ENCODE results near the gene TRIM44.
"Not testable (repeated sequence)": the region's sequence is repeated elsewhere in the genome, so short reads cannot be mapped to it uniquely, and the experiment has no call there.

The TRIM44 gene

DNA sequence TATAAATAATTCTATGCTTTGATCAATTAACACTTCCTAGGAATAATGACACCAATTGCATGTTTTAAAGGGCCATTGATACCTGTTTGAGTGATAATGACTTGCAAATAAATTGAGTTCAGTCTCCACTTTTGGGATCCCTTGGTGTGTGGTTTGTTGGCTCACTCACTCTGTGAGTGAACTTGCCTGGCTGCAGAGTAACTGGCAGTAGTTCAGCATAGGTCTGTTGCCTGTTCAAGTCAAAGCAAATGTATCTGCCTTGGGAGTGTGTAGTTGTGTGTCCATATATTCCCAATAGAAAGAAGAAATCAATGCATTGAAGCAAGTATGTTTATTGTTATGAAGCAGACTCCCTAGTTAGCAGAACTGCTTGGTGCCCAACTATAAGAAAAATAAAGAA is 49.3 kb downstream of the TRIM44 start:
- peaks cover 7 to 19% (median 13%) of the 10 kb centered on the region in 10 experiments; a peak in 18 of 20 replicates for H3K4me1 ChIP-seq
- H3K9ac ChIP-seq = no peak overlapping the region
- no peak overlapping the region for H3K27ac ChIP-seq
- no peaks in the 10 kb centered on the region for H3K27me3 ChIP-seq
- H3K4me2 ChIP-seq = no peak overlapping the region
- H3K36me3 ChIP-seq = peaks cover 0 to 43% (median 24%) of the 10 kb centered on the region in 11 experiments; a peak in 17 of 22 replicates
- no peak for TF ChIP-seq Cebpa-rat (IDR thresholded peaks at IDR 0.05)
- no peak overlapping the region for H3K4me3 ChIP-seq
- H3K9me3 ChIP-seq (replicated peaks in 1 of 11) = peaks cover 26 to 41% (median 31%) of the 10 kb centered on the region in 11 experiments
- peaks cover 0 to 65% (median 9%) of the 10 kb centered on the region in 11 experiments; a peak in 10 of 22 replicates for H4K20me1 ChIP-seq

DNA sequence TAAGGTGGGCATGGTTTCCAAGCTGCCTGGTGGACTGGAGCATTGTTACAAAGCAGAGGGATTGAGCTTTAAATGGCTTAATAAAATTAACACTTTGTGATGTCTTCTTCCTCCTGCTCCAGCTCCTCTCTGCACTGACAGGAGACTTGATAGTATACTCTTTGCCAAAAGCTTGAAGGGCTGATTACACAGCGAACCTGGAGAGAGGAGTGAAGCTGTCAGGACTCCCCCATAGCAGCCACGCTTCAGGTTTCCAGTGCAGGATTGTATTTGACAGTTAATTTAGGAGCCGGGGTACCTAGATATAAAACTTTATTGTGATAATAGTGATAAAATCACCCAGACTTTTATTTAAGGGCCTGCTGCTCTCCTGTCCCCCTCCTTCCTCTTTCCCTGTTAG is 50.0 kb downstream of the TRIM44 start:
- Histone ChIP-seq H3K4me1 (peaks cover 7 to 19% (median 13%) of the 10 kb centered on the region in 10 experiments; a peak in 18 of 20 replicates), H3K9ac (no peak overlapping the region), H3K4me2 (no peak overlapping the region), H3K4me3 (no peak overlapping the region), H3K9me3 (replicated peaks in 1 of 11) (peaks cover 26 to 42% (median 30%) of the 10 kb centered on the region in 11 experiments), H3K36me3 (peaks cover 0 to 43% (median 24%) of the 10 kb centered on the region in 11 experiments; a peak in 17 of 22 replicates), H3K27ac (no peak overlapping the region), H4K20me1 (peaks cover 0 to 71% (median 9%) of the 10 kb centered on the region in 11 experiments; a peak in 10 of 22 replicates), H3K27me3 (no peaks in the 10 kb centered on the region)
- no peak for TF ChIP-seq Cebpa-rat (IDR thresholded peaks at IDR 0.05)

DNA sequence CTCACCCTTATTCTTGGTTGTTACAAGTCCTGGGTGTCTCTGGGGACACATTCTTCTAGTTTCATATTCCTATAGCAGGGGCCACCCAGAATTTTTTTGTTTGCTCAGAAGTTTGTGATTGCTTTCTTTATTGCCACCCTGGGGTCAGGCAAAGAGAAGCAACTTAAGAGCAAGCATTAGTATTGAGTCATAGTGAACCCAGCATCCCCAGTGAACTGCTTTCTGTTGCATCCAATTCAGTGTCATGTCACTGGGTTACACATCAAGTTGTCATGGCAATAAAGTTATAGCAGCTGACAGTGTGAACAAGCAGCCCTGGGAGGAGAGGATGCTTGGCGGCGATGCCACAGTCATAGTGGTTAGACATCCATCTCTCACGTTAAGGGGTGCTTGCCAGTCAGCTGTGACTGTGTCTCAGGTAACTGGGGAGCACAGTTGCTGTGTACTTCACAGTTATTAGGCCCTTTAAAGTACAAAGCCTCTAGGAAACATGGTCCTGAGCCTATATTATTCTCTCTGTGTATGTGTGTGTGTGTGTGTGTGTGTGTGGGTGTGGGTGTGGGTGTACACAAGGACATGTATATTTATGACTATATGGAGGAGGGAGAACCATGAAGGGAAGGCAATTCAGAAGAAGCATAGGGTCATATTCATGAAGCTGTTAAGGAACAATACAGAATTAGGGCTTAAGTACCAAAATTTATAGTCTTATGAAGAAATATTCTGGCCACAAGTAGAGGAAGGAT is 52.5 kb downstream of the TRIM44 start:
- Histone ChIP-seq H4K20me1 (peaks cover 0 to 87% (median 15%) of the 10 kb centered on the region in 11 experiments; a peak in 10 of 22 replicates), H3K9me3 (replicated peaks in 1 of 11) (peaks cover 26 to 42% (median 31%) of the 10 kb centered on the region in 11 experiments), H3K27ac (no peak overlapping the region), H3K36me3 (peaks cover 0 to 51% (median 28%) of the 10 kb centered on the region in 11 experiments; a peak in 18 of 22 replicates), H3K4me1 (peaks cover 7 to 19% (median 13%) of the 10 kb centered on the region in 10 experiments; a peak in 18 of 20 replicates), H3K4me2 (peak overlapping the region in 8 of 11 experiments; percentile 3 to 47 (median 36); a peak in 8 of 22 replicates), H3K4me3 (no peak overlapping the region), H3K27me3 (no peaks in the 10 kb centered on the region), H3K9ac (no peak overlapping the region)
- TF ChIP-seq Cebpa-rat (IDR thresholded peaks at IDR 0.05) = no peak

- H3K27ac ChIP-seq, H3K27me3 ChIP-seq, H3K4me3 ChIP-seq, H3K9ac ChIP-seq: not testable (repeated sequence)
- H3K4me1 ChIP-seq = peaks cover 7 to 19% (median 13%) of the 10 kb centered on the region in 10 experiments; a peak in 18 of 20 replicates
- H3K9me3 ChIP-seq (replicated peaks in 1 of 11) = peaks cover 26 to 42% (median 33%) of the 10 kb centered on the region in 11 experiments
- peaks cover 0 to 55% (median 28%) of the 10 kb centered on the region in 11 experiments; a peak in 19 of 22 replicates for H3K36me3 ChIP-seq
- H4K20me1 ChIP-seq = peaks cover 0 to 87% (median 15%) of the 10 kb centered on the region in 11 experiments; a peak in 10 of 22 replicates
- peak overlapping the region; percentile 3 to 47 (median 34); a peak in 19 of 22 replicates for H3K4me2 ChIP-seq
Observed at GRCh38 chr11:35715677-35716076, 53.1 kb downstream of the TRIM44 start.

DNA sequence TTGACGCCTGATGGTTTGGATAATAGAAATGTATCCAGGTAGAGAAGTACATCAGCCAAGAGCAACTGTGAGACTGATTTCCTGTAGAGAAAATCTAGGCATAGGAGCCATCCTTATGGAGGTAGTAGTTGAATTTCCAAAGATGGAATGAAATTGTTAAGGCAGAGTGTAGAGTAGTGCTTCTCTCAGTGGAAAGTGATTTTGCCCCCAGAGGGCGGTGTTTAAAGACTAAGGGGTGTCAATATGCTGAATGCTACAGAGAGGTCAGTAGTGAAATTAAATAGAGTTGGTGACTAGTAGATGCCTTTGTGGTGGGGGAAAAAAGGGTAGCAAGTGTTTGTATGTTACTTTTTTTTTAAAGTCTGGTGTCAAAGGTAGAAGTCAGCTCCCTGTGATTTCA is 54.5 kb downstream of the TRIM44 start:
- H3K9ac ChIP-seq = no peak overlapping the region
- H3K4me3 ChIP-seq = no peak overlapping the region
- no peak overlapping the region for H3K4me2 ChIP-seq
- peaks cover 0 to 87% (median 7%) of the 10 kb centered on the region in 11 experiments; a peak in 7 of 22 replicates for H4K20me1 ChIP-seq
- H3K4me1 ChIP-seq = peaks cover 16 to 30% (median 22%) of the 10 kb centered on the region in 10 experiments
- no peak for TF ChIP-seq Cebpa-rat (IDR thresholded peaks at IDR 0.05)
- no peak overlapping the region for H3K27ac ChIP-seq
- H3K36me3 ChIP-seq = peaks cover 0 to 58% (median 25%) of the 10 kb centered on the region in 11 experiments; a peak in 18 of 22 replicates
- H3K27me3 ChIP-seq = no peaks in the 10 kb centered on the region
- peaks cover 27 to 42% (median 33%) of the 10 kb centered on the region in 11 experiments for H3K9me3 ChIP-seq (replicated peaks in 1 of 11)

GRCh38 chr11:35717520-35717919 is 54.9 kb downstream of the TRIM44 start:
- no peak overlapping the region for H3K4me2 ChIP-seq
- no peak overlapping the region for H3K9ac ChIP-seq
- peaks cover 0 to 87% (median 5%) of the 10 kb centered on the region in 11 experiments; a peak in 7 of 22 replicates for H4K20me1 ChIP-seq
- H3K4me1 ChIP-seq = peaks cover 21 to 35% (median 27%) of the 10 kb centered on the region in 10 experiments
- no peak overlapping the region for H3K4me3 ChIP-seq
- H3K27me3 ChIP-seq = no peaks in the 10 kb centered on the region
- TF ChIP-seq Cebpa-rat (IDR thresholded peaks at IDR 0.05) = no peak
- H3K36me3 ChIP-seq = peaks cover 0 to 55% (median 25%) of the 10 kb centered on the region in 11 experiments; a peak in 18 of 22 replicates
- H3K9me3 ChIP-seq (replicated peaks in 1 of 11) = peaks cover 27 to 42% (median 33%) of the 10 kb centered on the region in 11 experiments
- H3K27ac ChIP-seq = no peak overlapping the region

- Histone ChIP-seq H3K36me3 (peaks cover 16 to 43% (median 21%) of the 10 kb centered on the region in 11 experiments), H3K4me2 (peak overlapping the region; percentile 37 to 86 (median 63)), H3K27me3 (no peaks in the 10 kb centered on the region), H3K4me1 (peaks cover 11 to 41% (median 14%) of the 10 kb centered on the region in 10 experiments; a peak in 19 of 20 replicates), H3K9me3 (replicated peaks in 1 of 11) (peaks cover 0 to 19% (median 6%) of the 10 kb centered on the region in 11 experiments; a peak in 10 of 22 replicates), H3K27ac (peak overlapping the region in 9 of 11 experiments; percentile 41 to 86 (median 68); a peak in 17 of 22 replicates), H3K4me3 (no peak overlapping the region), H3K9ac (peak overlapping the region in 5 of 11 experiments; percentile 42 to 63 (median 55); a peak in 9 of 22 replicates), H4K20me1 (peaks cover 0 to 81% (median 7%) of the 10 kb centered on the region in 11 experiments; a peak in 10 of 22 replicates)
- no peak for TF ChIP-seq Cebpa-rat (IDR thresholded peaks at IDR 0.05)
Observed at GRCh38 chr11:35721651-35722282, 59.2 kb downstream of the TRIM44 start.

- peak overlapping the region in 9 of 11 experiments; percentile 41 to 86 (median 68); a peak in 16 of 22 replicates for H3K27ac ChIP-seq
- no peaks in the 10 kb centered on the region for H3K27me3 ChIP-seq
- H4K20me1 ChIP-seq = peaks cover 0 to 72% (median 4%) of the 10 kb centered on the region in 11 experiments; a peak in 10 of 22 replicates
- H3K36me3 ChIP-seq = peaks cover 25 to 52% (median 30%) of the 10 kb centered on the region in 11 experiments
- H3K4me2 ChIP-seq = peak overlapping the region; percentile 37 to 86 (median 63); a peak in 17 of 22 replicates
- no peak overlapping the region for H3K4me3 ChIP-seq
- H3K9ac ChIP-seq = peak overlapping the region in 4 of 11 experiments; percentile 43 to 63 (median 56); a peak in 6 of 22 replicates
- H3K9me3 ChIP-seq (replicated peaks in 1 of 11) = peaks cover 0 to 19% (median 15%) of the 10 kb centered on the region in 11 experiments; a peak in 16 of 22 replicates
- TF ChIP-seq Cebpa-rat (IDR thresholded peaks at IDR 0.05) = no peak
- peaks cover 11 to 41% (median 14%) of the 10 kb centered on the region in 10 experiments; a peak in 19 of 20 replicates for H3K4me1 ChIP-seq
Observed at GRCh38 chr11:35722641-35723040, 60.1 kb downstream of the TRIM44 start.
